Thyroid gland (tissue), 4 donors: ENCODE results near the gene OGA.

ENCODE experiments used
- CTCF ChIP-seq, 6 experiments: fragments of 200-600 bp in 3 of 6; fragments of 450-650 bp in 3 of 6; sonication (generic) in 3 of 6; IDR thresholded peaks; one replicate each; pipeline ENCODE4 v1.5.1; 2016 to 2019; ENCODE audit warnings: antibody characterized with exemption in 6 of 6, mild to moderate bottlenecking in 2 of 6, inconsistent platforms in 1 of 6, moderate library complexity in 1 of 6
- POLR2A ChIP-seq, 2 donors: fragments of 450-650 bp; IDR thresholded peaks; one replicate each; pipeline ENCODE4 v1.6.1; 2017; ENCODE audit warnings: antibody characterized with exemption in 2 of 2, mild to moderate bottlenecking in 2 of 2, moderate library complexity in 1 of 2

- no peak for TF ChIP-seq CTCF (IDR thresholded peaks at IDR 0.05)
- TF ChIP-seq POLR2A (IDR thresholded peaks at IDR 0.05) = no peak
These were observed 48.6 kb downstream of the OGA start for GRCh38 chr10:101769541-101770180.
